ENCODE measurements around the gene S100A14. TPM values are rescaled to one million over a fixed set of nuclear protein-coding genes. Genes with fewer than 3 reads are reported as not detected.

S100A14 gene
- total and polyA plus RNA-seq, 9 of the 15 experiments (the other 6 are each of a cell fraction or from before 2014, with no cell fraction given), result 0.10 to 0.64 (median 0.24) TPM; not detected in 3

- peak; percentile 94 for TF ChIP-seq NKRF (IDR thresholded peaks at IDR 0.05; ENCODE audit: borderline replicate concordance)
- TF ChIP-seq JUNB (CRISPR knock-in tag; conservative IDR thresholded peaks at IDR 0.05), result no peak
- TF ChIP-seq POLR2G (IDR thresholded peaks at IDR 0.05; ENCODE audit: low read depth, low read length), result peak; percentile 98
- TF ChIP-seq ZNF589 (CRISPR knock-in tag; IDR thresholded peaks at IDR 0.05; ENCODE audit: low read depth), result peak; percentile 80; the same call in 1 of the 2 replicates
- TF ChIP-seq TCF3 (CRISPR knock-in tag; IDR thresholded peaks at IDR 0.05), result no peak
- peak; percentile 100 for TF ChIP-seq ZC3H11A (IDR thresholded peaks at IDR 0.05; ENCODE audit: low read depth, low read length)
- TF ChIP-seq SMAD4 (CRISPR knock-in tag; conservative IDR thresholded peaks at IDR 0.05), result peak; percentile 55; the same call in 1 of the 2 replicates
- peak; percentile 63; the same call in 1 of the 2 replicates for TF ChIP-seq HCFC1 (IDR thresholded peaks at IDR 0.05; ENCODE audit: low read depth, low read length)
- peak; percentile 60 for TF ChIP-seq ARID1B (IDR thresholded peaks at IDR 0.05)
- peak; percentile 72 for TF ChIP-seq EGR1 (conservative IDR thresholded peaks at IDR 0.05)
- peak; percentile 26 for TF ChIP-seq RBM39 (optimal IDR thresholded peaks at IDR 0.05; ENCODE audit: low read depth, low read length)
- TF ChIP-seq CREM (IDR thresholded peaks at IDR 0.05; ENCODE audit: low read depth), result peak; percentile 96
- peak; percentile 84 for TF ChIP-seq ZNF609 (CRISPR knock-in tag; IDR thresholded peaks at IDR 0.05; ENCODE audit: borderline replicate concordance)
- peak in 1 of 2 experiments; percentile 51; a peak in 1 of 4 replicates for TF ChIP-seq TRIM24 (IDR thresholded peaks at IDR 0.05)
- TF ChIP-seq NR2C2 (CRISPR knock-in tag; IDR thresholded peaks at IDR 0.05), result no peak
- peak; percentile 71; the same call in 1 of the 2 replicates for TF ChIP-seq NR2C2 (tag; IDR thresholded peaks at IDR 0.05)
- no peak for TF ChIP-seq KLF6 (CRISPR knock-in tag; IDR thresholded peaks at IDR 0.05; ENCODE audit: borderline replicate concordance)
- TF ChIP-seq ETV6 (IDR thresholded peaks at IDR 0.05; ENCODE audit: borderline replicate concordance in 1 of 2, low read depth in 2 of 2, low read length in 1 of 2), result no peak
- 0 out of 2 replicates have a peak, but pooled peaks have one; percentile 43 for TF ChIP-seq ETV6 (CRISPR knock-in tag; IDR thresholded peaks at IDR 0.05; ENCODE audit: borderline replicate concordance)
- TF ChIP-seq HDAC1 (IDR thresholded peaks at IDR 0.05), result peak in 1 of 2 experiments; percentile 91; a peak in 2 of 4 replicates
- TF ChIP-seq YBX1 (IDR thresholded peaks at IDR 0.05), result no peak
- peak in 1 of 2 experiments; percentile 39; a peak in 1 of 3 replicates for TF ChIP-seq CBX3 (IDR thresholded peaks at IDR 0.05; ENCODE audit: borderline replicate concordance in 1 of 2, low read length in 2 of 2)
- TF ChIP-seq GATAD2A (IDR thresholded peaks at IDR 0.05), result no peak
Measured at GRCh38 chr1:153633754-153634665, 17.9 kb upstream of the S100A14 start, which contains the start of gene CHTOP (continued).

All from K562 (cell line).